Sigmoid colon (tissue), 7 donors: ENCODE results near the gene TACR1. TPM values are rescaled to one million over a fixed set of nuclear protein-coding genes. Genes with fewer than 3 reads are reported as not detected.

Experiments
- DNase-seq: peaks from one replicate; pipeline ENCODE4 v3.0.0-alpha.2; 2019
- H3K27ac ChIP-seq, 4 donors: fragments of 200-600 bp; sonication (generic); one replicate each; pipeline ENCODE4 v1.5.1; 2016 to 2019; ENCODE audit warnings: mild to moderate bottlenecking in 1 of 4
- H3K27me3 ChIP-seq, 3 donors: fragments of 200-600 bp; sonication (generic); one replicate each; pipeline ENCODE4 v1.5.1; 2019; ENCODE audit warnings: mild to moderate bottlenecking in 1 of 3
- H3K36me3 ChIP-seq, 4 donors: fragments of 200-600 bp; sonication (generic); one replicate each; pipeline ENCODE4 v1.5.1; 2016 to 2019
- H3K4me1 ChIP-seq, 4 donors: fragments of 200-600 bp; sonication (generic); one replicate each; pipeline ENCODE4 v1.5.1; 2017 to 2019
- H3K4me3 ChIP-seq, 4 donors: fragments of 200-600 bp; sonication (generic); one replicate each; pipeline ENCODE4 v1.5.1; 2017 to 2019; ENCODE audit warnings: mild to moderate bottlenecking in 2 of 4, moderate library complexity in 1 of 4
- H3K9me3 ChIP-seq, 4 donors: fragments of 200-600 bp in 3 of 4; sonication (generic) in 3 of 4; one replicate each; pipeline versions ENCODE4 v1.5.1 to v1.6.1; 2013 to 2019
- CTCF ChIP-seq, 4 experiments: fragments of 450-650 bp in 3 of 4; fragments of 200-600 bp in 1 of 4; IDR thresholded peaks; one replicate each; pipeline ENCODE4 v1.5.1; 2016 to 2019; ENCODE audit warnings: antibody characterized with exemption in 4 of 4, mild to moderate bottlenecking in 3 of 4, moderate library complexity in 2 of 4
- EP300 ChIP-seq, 4 donors: sonication (generic); formaldehyde crosslinking; IDR thresholded peaks; one replicate each; pipeline ENCODE4 v1.6.1; 2017; ENCODE audit warnings: antibody characterized with exemption in 4 of 4
- POLR2A ChIP-seq, 2 donors: fragments of 450-650 bp; IDR thresholded peaks; one replicate each; pipeline ENCODE4 v1.6.1; 2016; ENCODE audit warnings: antibody characterized with exemption in 2 of 2, mild to moderate bottlenecking in 2 of 2, moderate library complexity in 2 of 2
- POLR2AphosphoS5 ChIP-seq, 4 donors: sonication (generic); formaldehyde crosslinking; IDR thresholded peaks; one replicate each; pipeline ENCODE4 v1.6.1; 2017; ENCODE audit warnings: antibody characterized with exemption in 4 of 4
- WGBS, 2 donors: extraction: QIAGEN DNeasy Blood & Tissue Kit; methylation state at CpG; one replicate each; pipeline ENCODE4 v1.1.7; 2013; 5-methylcytosine and 5-hydroxymethylcytosine counted together
- intact Hi-C: fragments of 100-400 bp; cut with DNase I; formaldehyde crosslinking; loops from one replicate; pipeline ENCODE4 v1.15.1; 2023
- polyA plus RNA-seq, 3 donors: library from polyadenylated mRNA; stranded (reverse); fragments of 200-250 nt; gene quantifications; one replicate each; pipeline ENCODE4 v1.2.3, GENCODE V29; 2013
- total RNA-seq, 4 donors: library from RNA; depleted of rRNA; stranded (reverse); fragments of >200 nt; gene quantifications; one replicate each; pipeline ENCODE4 v1.1.0, GENCODE V29; 2016
- donor health status: healthy with polysubstance abuse.
- donor health status: Bipolar disorder and iron deficiency.
- donor health status: healthy.

The TACR1 gene
- total and polyA plus RNA-seq, 7 donors = 0.22 to 2.5 (median 0.99) TPM; not detected in 2

- H3K9me3 ChIP-seq = no peaks in the 10 kb centered on the region
- 95 to 98% methylated on average over 4 of the region's 4 CpGs for WGBS, 2 donors
- TF ChIP-seq POLR2AphosphoS5 (IDR thresholded peaks at IDR 0.05) (no peak), EP300 (IDR thresholded peaks at IDR 0.05) (no peak), CTCF (IDR thresholded peaks at IDR 0.05) (no peak), POLR2A (IDR thresholded peaks at IDR 0.05) (no peak)
- no peak for DNase-seq
- no peaks in the 10 kb centered on the region for H3K27me3 ChIP-seq
- no peak overlapping the region for H3K27ac ChIP-seq
- no peak overlapping the region for H3K4me3 ChIP-seq
- no peaks in the 10 kb centered on the region for H3K4me1 ChIP-seq
- no peaks in the 10 kb centered on the region for H3K36me3 ChIP-seq
- intact Hi-C loops = no loop called here
Measured at GRCh38 chr2:75007061-75007460, 192.3 kb downstream of the TACR1 start.

GRCh38 chr2:75006041-75006440 lies 193.3 kb downstream of the TACR1 start:
- Histone ChIP-seq H3K4me1 (no peaks in the 10 kb centered on the region), H3K27me3 (no peaks in the 10 kb centered on the region), H3K36me3 (no peaks in the 10 kb centered on the region), H3K4me3 (no peak overlapping the region), H3K9me3 (no peaks in the 10 kb centered on the region), H3K27ac (no peak overlapping the region)
- DNase-seq = no peak
- no peak for TF ChIP-seq POLR2A (IDR thresholded peaks at IDR 0.05)
- no peak for TF ChIP-seq CTCF (IDR thresholded peaks at IDR 0.05)
- intact Hi-C loops = no loop called here

- Histone ChIP-seq H3K4me1 (no peaks in the 10 kb centered on the region), H3K27ac (no peak overlapping the region), H3K27me3 (no peaks in the 10 kb centered on the region), H3K9me3 (no peaks in the 10 kb centered on the region), H3K36me3 (no peaks in the 10 kb centered on the region), H3K4me3 (no peak overlapping the region)
- intact Hi-C loops = no loop called here
- no peak for TF ChIP-seq POLR2AphosphoS5 (IDR thresholded peaks at IDR 0.05)
- no peak for TF ChIP-seq CTCF (IDR thresholded peaks at IDR 0.05)
- no peak for TF ChIP-seq EP300 (IDR thresholded peaks at IDR 0.05)
- no peak for TF ChIP-seq POLR2A (IDR thresholded peaks at IDR 0.05)
- 71 to 81% methylated on average over 2 of the region's 2 CpGs for whole genome bisulfite sequencing, 2 donors
- no peak for DNase-seq
Measured at GRCh38 chr2:75003773-75004172, 195.5 kb downstream of the TACR1 start.

- DNase-seq = no peak
- no peak overlapping the region for H3K4me3 ChIP-seq
- H3K9me3 ChIP-seq = peaks cover 0 to 4% (median 0%) of the 10 kb centered on the region in 4 donors
- WGBS, 2 donors = 49 to 76% methylated on average over 2 of the region's 2 CpGs
- H3K4me1 ChIP-seq = no peaks in the 10 kb centered on the region
- intact Hi-C loops = no loop called here
- H3K27ac ChIP-seq = no peak overlapping the region
- TF ChIP-seq CTCF (IDR thresholded peaks at IDR 0.05) (no peak), POLR2A (IDR thresholded peaks at IDR 0.05) (no peak), POLR2AphosphoS5 (IDR thresholded peaks at IDR 0.05) (no peak), EP300 (IDR thresholded peaks at IDR 0.05) (no peak)
- H3K36me3 ChIP-seq = no peaks in the 10 kb centered on the region
- H3K27me3 ChIP-seq = no peaks in the 10 kb centered on the region
Measured at GRCh38 chr2:75003276-75003675, 196.0 kb downstream of the TACR1 start.

GRCh38 chr2:75002007-75002406 lies 197.3 kb downstream of the TACR1 start:
- WGBS, 2 donors = 87 to 89% methylated on average over 3 of the region's 3 CpGs
- Histone ChIP-seq H3K36me3 (no peaks in the 10 kb centered on the region), H3K9me3 (peaks cover 0 to 6% (median 0%) of the 10 kb centered on the region in 4 donors), H3K27ac (no peak overlapping the region), H3K4me1 (no peaks in the 10 kb centered on the region), H3K27me3 (no peaks in the 10 kb centered on the region), H3K4me3 (no peak overlapping the region)
- intact Hi-C loops = no loop called here
- no peak for DNase-seq
- TF ChIP-seq CTCF (IDR thresholded peaks at IDR 0.05) (no peak), EP300 (IDR thresholded peaks at IDR 0.05) (no peak), POLR2AphosphoS5 (IDR thresholded peaks at IDR 0.05) (no peak), POLR2A (IDR thresholded peaks at IDR 0.05) (no peak)
